PFSK-1 (cell line): ENCODE measurements around the gene NEMP2.

Experiments used
- FOXP2 ChIP-seq: optimal IDR thresholded peaks from 2 replicates; pipeline ENCODE3; 2011; ENCODE audit warnings: borderline replicate concordance, control low read depth, inconsistent platforms; ENCODE audit not compliant: insufficient read depth; ENCODE audit errors: extremely low read length, extremely low read depth
- POLR2AphosphoS5 ChIP-seq: IDR thresholded peaks from 2 replicates; pipeline ENCODE4 v1.6.1; 2012; ENCODE audit warnings: low read depth, mild to moderate bottlenecking, control low read depth, low read length, moderate library complexity
- REST ChIP-seq, 2 experiments: IDR thresholded peaks; 2 replicates each; pipeline versions ENCODE4 v1.6.1 to v1.8.0; 2011 to 2012; ENCODE audit warnings: low read depth in 2 of 2, low read length in 2 of 2, control low read depth in 1 of 2, inconsistent platforms in 1 of 2, mild to moderate bottlenecking in 1 of 2, moderate library complexity in 1 of 2; ENCODE audit not compliant: insufficient read depth in 1 of 2
- SIN3A ChIP-seq: IDR thresholded peaks from 2 replicates; pipeline ENCODE4 v1.6.1; 2012; ENCODE audit warnings: mild to moderate bottlenecking, low read length, moderate library complexity, borderline replicate concordance; ENCODE audit not compliant: insufficient read depth
- TAF1 ChIP-seq: IDR thresholded peaks from 2 replicates; pipeline ENCODE4 v1.6.1; 2012; ENCODE audit warnings: low read length, control low read depth, borderline replicate concordance; ENCODE audit not compliant: insufficient read depth

NEMP2 gene

GRCh38 chr2:190488516-190489233 is 45.8 kb downstream of the NEMP2 start:
- TF ChIP-seq POLR2AphosphoS5 = no peak
- no peak for TF ChIP-seq FOXP2
- TF ChIP-seq SIN3A = no peak
- TF ChIP-seq REST (IDR thresholded peaks at IDR 0.05; ENCODE audit: insufficient read depth in 1 of 2, low read depth in 2 of 2, low read length in 2 of 2) = no peak
- no peak for TF ChIP-seq TAF1

- no peak for TF ChIP-seq SIN3A
- TF ChIP-seq FOXP2 = no peak
- no peak for TF ChIP-seq POLR2AphosphoS5
- no peak for TF ChIP-seq TAF1
- no peak for TF ChIP-seq REST (IDR thresholded peaks at IDR 0.05; ENCODE audit: insufficient read depth in 1 of 2, low read depth in 2 of 2, low read length in 2 of 2)
Observed at GRCh38 chr2:190486037-190486623, 48.4 kb downstream of the NEMP2 start.

DNA sequence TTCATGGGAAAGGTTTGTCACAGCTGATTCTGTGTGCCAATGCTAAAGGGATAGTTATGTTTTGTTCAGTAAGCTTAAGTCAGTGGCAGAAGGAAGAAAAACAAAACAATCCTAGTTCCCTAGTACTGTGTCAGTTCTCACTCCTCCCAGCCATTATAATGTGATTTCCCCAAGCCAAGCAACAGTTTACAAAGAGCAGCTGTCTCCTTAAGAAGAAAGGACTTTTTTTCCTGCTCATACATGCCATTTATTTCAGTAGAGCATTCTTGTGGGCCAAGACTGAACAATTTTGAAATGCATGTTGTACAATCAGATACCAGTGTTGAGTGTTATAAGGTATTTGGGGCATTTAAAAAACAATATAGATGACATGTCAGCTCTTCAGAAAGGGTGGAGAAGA is 52.1 kb downstream of the NEMP2 start:
- no peak for TF ChIP-seq TAF1
- TF ChIP-seq SIN3A = no peak
- TF ChIP-seq POLR2AphosphoS5 = no peak
- TF ChIP-seq FOXP2 = no peak
- no peak for TF ChIP-seq REST (IDR thresholded peaks at IDR 0.05; ENCODE audit: insufficient read depth in 1 of 2, low read depth in 2 of 2, low read length in 2 of 2)

DNA sequence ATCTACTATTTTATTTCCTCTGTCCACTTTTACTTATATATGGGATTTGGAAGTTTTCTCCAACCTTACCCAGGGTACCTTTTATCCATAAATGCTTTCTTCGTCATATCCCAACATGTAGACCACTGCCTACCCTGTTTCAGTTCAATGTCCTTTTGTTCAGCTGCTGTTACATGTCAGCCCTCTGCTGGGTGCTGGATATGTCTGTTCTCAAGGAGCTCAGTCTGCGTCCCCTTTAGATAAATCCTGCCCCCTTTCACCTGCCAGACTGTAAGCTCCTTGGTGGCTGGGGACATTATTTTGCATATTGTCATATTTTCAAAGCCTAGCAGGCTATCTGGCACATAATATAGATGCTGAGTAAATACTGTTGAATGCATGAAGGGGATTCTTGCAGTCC is 53.2 kb downstream of the NEMP2 start:
- TF ChIP-seq POLR2AphosphoS5 (no peak), TAF1 (no peak), REST (IDR thresholded peaks at IDR 0.05; ENCODE audit: insufficient read depth in 1 of 2, low read depth in 2 of 2, low read length in 2 of 2) (no peak), FOXP2 (no peak), SIN3A (no peak)
